GM12864 (cell line): ENCODE results near the gene AIRE.

Experiments
- DNase-seq: peaks from one replicate; pipeline ENCODE4 v3.0.0-alpha.2; 2011; ENCODE audit warnings: low read depth
- H3K4me3 ChIP-seq: 2 replicates; pipeline ENCODE4 v1.5.1; 2011; ENCODE audit warnings: mild to moderate bottlenecking, low read depth, low read length, control low read depth
- CTCF ChIP-seq: IDR thresholded peaks from 2 replicates; pipeline ENCODE4 v1.5.1; 2011; ENCODE audit warnings: low read depth, mild to moderate bottlenecking, moderate library complexity, low read length, control low read depth, inconsistent platforms; ENCODE audit errors: missing control alignments

The AIRE gene

DNA sequence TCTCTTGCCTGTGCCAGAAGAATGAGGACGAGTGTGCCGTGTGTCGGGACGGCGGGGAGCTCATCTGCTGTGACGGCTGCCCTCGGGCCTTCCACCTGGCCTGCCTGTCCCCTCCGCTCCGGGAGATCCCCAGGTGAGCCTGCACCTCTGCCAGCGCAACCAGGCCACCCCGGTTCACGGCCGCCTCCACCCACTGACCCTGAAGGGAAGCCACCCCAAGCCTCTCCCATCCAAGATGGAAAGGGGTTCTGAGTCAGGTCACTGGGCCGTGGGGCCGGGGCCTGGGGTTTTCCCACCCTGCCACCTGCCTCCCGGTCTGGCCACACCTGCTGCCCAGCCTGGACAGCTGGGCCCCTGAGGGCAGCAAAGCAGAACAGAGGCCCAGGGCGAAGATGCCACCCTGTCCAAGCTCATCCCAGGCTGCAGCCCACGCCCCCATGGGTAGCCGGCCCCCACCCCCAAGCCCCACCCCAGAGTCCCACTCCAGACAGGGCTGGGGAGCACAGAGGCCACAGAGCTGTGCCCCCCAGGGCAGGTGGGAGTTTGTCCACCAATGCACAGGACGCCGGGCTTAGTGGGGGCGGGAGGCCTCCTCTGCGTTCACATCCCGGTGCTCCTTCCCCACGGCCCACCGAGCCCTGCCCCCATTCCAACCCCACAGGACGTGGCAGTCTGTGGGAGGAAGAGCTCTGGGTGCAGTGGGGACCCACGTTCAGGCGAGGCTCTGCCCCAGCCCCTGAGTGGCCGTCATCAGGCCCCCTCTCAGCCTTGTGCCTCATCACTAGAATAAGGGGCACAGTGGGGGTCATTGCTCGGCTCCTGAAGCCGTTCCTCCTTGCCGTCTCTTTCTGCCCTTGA is 5.6 kb downstream of the AIRE start:
- DNase-seq, result no peak
- H3K4me3 ChIP-seq, result no peak overlapping the region
- TF ChIP-seq CTCF, result no peak

DNA sequence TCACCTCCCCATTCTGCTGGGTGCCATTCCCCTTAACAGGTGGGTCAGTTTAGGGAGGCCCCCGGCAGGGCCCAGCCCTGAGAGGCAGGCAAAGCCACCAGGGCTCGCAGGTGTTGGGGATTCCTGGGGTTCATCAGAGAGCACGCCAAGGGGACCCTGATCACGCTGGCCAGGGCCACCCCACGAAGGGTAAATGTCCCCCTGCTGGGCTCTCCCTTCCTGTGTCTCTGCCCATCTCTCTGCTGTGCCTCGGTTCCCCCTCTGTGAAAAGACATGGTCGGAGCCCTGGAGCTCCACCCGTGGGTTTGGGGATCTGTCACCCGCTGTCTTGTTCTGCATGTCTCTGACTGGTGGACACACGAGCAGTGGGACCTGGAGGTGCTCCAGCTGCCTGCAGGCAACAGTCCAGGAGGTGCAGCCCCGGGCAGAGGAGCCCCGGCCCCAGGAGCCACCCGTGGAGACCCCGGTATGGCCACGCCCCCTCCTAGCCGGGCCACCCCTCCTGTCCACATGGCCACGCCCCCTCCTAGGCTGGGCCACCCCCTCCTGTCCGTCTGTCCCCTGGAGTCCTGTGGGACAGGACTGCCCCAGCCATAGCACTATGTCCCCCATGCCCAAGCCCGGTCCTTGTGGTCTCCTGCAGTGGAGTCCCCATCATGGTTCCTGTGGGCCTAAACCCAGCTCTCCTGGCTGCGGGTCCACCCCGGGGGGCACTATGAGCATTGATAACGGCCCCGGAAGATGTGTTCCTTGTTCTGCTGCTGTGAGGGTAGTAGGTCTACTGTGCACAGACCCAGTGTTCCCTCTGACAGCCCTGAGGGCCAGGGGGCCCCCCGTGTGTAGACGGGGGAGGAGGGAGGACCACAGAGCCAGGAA is 6.5 kb downstream of the AIRE start:
- no peak for DNase-seq
- TF ChIP-seq CTCF, result no peak
- H3K4me3 ChIP-seq, result no peak overlapping the region

GRCh38 chr21:44292812-44293195 is 7.1 kb downstream of the AIRE start:
- TF ChIP-seq CTCF, result no peak
- H3K4me3 ChIP-seq, result no peak overlapping the region
- no peak for DNase-seq

DNA sequence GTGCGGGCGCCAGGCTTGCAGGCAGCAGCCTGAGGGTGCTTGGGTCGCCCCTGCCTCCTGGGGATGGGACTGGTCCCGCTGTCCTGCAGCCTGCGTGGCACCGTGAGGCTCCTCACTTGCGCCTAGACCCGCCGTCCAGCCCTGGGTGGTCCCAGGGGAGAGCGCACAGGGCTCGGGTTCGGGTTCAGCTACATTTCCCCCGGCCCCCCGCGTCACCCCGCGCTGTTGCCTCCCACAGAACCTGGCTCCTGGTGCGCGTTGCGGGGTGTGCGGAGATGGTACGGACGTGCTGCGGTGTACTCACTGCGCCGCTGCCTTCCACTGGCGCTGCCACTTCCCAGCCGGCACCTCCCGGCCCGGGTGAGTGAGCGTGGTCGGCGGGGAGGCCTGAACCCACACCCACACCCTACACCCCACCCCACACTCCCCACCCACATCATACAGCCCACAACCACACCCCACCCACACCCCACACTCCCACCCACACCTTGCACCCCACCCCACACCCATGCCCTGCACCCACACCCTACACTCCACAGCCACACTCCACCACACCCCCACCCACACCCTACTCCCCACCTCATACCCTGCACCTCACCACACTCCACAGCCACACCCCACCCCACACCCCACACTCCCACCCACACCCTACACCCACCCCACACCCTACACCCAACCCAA is 8.0 kb downstream of the AIRE start:
- no peak for TF ChIP-seq CTCF
- no peak for DNase-seq
- no peak overlapping the region for H3K4me3 ChIP-seq

DNA sequence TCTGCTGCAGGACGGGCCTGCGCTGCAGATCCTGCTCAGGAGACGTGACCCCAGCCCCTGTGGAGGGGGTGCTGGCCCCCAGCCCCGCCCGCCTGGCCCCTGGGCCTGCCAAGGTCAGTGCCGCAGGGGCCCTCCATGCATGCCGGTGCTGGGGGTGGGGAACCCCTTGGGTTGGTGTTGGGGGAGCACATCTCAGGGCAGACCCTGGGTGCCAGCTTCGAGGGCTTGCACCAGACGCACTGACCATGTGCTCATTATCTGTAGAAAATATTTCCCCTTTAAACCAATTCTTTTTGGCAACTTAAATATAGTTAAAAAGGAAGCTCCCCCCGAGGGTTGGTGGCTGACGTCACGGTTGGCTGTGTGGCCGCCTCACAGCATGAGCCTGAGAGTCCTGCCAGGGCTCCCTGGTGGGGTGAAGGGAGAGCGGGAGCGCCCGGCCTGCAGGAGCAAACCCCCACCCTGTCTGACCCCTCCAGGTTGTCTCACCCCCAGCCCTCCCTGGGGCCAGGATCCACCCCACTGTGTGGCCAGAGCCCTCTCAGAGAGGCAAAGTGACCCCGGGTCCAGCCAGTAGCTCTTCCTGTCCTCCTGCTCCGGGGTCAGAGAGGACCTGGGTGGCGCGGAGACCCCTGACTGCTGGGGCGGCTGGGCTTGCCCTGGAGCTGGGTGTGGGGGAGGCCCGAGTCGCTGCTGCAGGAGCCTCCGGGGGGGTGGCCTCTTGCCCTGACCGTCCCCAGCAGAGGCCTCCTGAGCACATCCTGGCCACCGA is 8.9 kb downstream of the AIRE start:
- no peak overlapping the region for H3K4me3 ChIP-seq
- TF ChIP-seq CTCF, result no peak
- DNase-seq, result no peak

DNA sequence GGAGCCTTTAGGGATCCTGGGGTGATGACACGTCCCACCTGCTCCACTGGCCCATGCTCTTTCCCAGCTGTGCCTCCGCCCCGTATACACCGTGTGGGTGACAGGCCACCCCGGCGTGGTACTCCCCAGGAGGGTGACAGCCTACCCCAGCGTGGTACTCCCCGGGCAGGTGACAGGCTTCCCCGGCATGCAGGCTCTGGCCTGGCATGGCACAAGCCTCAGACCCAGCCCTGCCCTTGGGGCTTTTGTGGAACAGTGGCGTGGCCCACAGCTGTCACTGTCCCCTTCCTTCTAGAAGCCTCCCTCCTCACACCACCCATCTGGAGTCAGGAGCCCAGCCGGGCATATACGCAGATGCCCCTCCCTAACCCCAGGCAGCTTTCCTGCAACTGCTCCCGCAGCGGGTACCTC is 9.5 kb downstream of the AIRE start:
- no peak for DNase-seq
- no peak overlapping the region for H3K4me3 ChIP-seq
- no peak for TF ChIP-seq CTCF
